Thyroid gland (tissue), 4 donors: ENCODE data around the gene VKORC1L1.

ENCODE experiments used
- POLR2A ChIP-seq, 2 donors: fragments of 450-650 bp; IDR thresholded peaks; one replicate each; pipeline ENCODE4 v1.6.1; 2017; ENCODE audit warnings: antibody characterized with exemption in 2 of 2, mild to moderate bottlenecking in 2 of 2, moderate library complexity in 1 of 2
- TF ChIP-seq, protein P1 (sequence below), 6 experiments: fragments of 200-600 bp in 3 of 6; fragments of 450-650 bp in 3 of 6; sonication (generic) in 3 of 6; IDR thresholded peaks; one replicate each; pipeline ENCODE4 v1.5.1; 2016 to 2019; ENCODE audit warnings: antibody characterized with exemption in 6 of 6, mild to moderate bottlenecking in 2 of 6, inconsistent platforms in 1 of 6, moderate library complexity in 1 of 6

DNA sequence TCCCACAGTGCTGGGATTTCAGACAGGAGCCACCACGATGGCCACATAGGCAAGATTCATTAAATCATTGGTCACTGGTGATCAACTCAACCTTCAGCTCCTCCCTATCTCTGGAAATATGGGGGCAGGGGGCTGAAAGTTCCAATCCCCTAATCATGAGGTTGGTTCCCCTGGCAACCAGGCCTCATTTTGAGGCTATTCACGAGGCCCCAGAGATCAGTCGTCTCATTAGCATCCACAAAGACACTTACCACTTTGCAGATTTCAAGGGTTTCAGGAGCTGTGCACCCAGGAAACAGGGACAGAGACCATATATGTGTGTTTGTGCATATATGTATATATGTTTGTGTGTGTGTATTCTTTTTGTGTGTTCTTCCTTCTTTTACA lies 116.8 kb downstream of the VKORC1L1 start:
- TF ChIP-seq, protein P1, sequence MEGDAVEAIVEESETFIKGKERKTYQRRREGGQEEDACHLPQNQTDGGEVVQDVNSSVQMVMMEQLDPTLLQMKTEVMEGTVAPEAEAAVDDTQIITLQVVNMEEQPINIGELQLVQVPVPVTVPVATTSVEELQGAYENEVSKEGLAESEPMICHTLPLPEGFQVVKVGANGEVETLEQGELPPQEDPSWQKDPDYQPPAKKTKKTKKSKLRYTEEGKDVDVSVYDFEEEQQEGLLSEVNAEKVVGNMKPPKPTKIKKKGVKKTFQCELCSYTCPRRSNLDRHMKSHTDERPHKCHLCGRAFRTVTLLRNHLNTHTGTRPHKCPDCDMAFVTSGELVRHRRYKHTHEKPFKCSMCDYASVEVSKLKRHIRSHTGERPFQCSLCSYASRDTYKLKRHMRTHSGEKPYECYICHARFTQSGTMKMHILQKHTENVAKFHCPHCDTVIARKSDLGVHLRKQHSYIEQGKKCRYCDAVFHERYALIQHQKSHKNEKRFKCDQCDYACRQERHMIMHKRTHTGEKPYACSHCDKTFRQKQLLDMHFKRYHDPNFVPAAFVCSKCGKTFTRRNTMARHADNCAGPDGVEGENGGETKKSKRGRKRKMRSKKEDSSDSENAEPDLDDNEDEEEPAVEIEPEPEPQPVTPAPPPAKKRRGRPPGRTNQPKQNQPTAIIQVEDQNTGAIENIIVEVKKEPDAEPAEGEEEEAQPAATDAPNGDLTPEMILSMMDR (IDR thresholded peaks at IDR 0.05) = no peak
- TF ChIP-seq POLR2A (IDR thresholded peaks at IDR 0.05) = no peak
